Thyroid gland (tissue), 4 donors: ENCODE results near the gene NOP9.

ENCODE experiments used
- CTCF ChIP-seq, 6 experiments: fragments of 200-600 bp in 3 of 6; fragments of 450-650 bp in 3 of 6; sonication (generic) in 3 of 6; IDR thresholded peaks; one replicate each; pipeline ENCODE4 v1.5.1; 2016 to 2019; ENCODE audit warnings: antibody characterized with exemption in 6 of 6, mild to moderate bottlenecking in 2 of 6, inconsistent platforms in 1 of 6, moderate library complexity in 1 of 6
- POLR2A ChIP-seq, 2 donors: fragments of 450-650 bp; IDR thresholded peaks; one replicate each; pipeline ENCODE4 v1.6.1; 2017; ENCODE audit warnings: antibody characterized with exemption in 2 of 2, mild to moderate bottlenecking in 2 of 2, moderate library complexity in 1 of 2

- TF ChIP-seq CTCF (IDR thresholded peaks at IDR 0.05): no peak
- no peak for TF ChIP-seq POLR2A (IDR thresholded peaks at IDR 0.05)
Measured at GRCh38 chr14:24291446-24292117, 8.1 kb upstream of the NOP9 start.
